GM11168 (cell line): Measurements from ENCODE around the gene ITGA8.
"Not testable (repeated sequence)": the region's sequence is repeated elsewhere in the genome, so short reads cannot be mapped to it uniquely, and the experiment has no call there.

Experiments used
- in situ Hi-C: fragments of 300-500 bp; cut with MboI; formaldehyde crosslinking; loops from one replicate; pipeline ENCODE4 v1.12.0; 2022; ENCODE audit warnings: low sequenced_read_pairs; ENCODE audit not compliant: unreplicated experiment

The ITGA8 gene

DNA sequence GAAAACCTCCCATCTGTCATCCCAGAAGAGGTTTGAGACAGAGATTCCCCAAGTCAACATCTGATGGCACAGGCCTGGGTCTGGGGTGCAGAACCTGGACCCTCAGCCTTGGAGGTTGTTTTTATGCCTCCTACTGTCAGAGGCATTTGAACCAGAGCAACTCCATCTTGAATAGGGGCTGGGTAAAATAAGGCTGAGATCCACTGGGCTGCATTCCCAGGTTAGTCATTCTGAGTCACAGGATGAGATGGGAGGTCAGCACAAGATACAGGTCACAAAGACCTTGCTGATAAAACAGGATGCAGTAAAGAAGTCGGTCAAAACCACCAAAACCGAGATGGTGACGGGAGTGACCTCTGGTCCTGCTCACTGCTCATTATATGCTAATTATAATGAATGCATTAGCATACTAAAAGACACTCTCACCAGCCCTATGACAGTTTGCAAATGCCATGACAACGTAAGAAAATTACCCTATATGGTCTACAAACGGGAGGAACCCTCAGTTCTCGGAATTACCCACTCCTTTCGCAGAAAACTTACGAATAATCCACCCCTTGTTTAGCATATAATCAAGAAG is 92.0 kb downstream of the ITGA8 start:
- in situ Hi-C loops = no loop called here

- in situ Hi-C loops = no loop called here
These were observed 92.8 kb downstream of the ITGA8 start for GRCh38 chr10:15626937-15627336.

DNA sequence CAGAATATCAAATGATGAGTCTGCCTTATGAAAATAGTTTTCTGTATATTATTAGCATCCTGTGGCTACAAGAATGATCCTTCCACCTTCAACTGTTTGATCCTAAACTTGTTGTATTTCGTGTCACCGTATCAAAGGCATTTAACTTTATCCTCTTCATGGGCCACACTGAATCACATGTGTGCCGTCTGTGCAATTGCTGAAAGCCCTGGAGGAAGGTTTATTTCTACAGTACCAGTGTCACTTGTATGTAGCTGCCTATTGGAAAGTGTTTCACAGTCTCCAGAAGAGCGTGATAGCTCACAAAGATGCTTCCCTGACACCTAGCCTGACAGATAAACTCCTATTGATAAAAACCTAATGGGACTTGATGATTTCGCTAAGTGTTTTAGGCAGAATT is 94.5 kb downstream of the ITGA8 start:
- in situ Hi-C loops = no loop called here

- in situ Hi-C loops = no loop called here
These were observed 95.1 kb downstream of the ITGA8 start for GRCh38 chr10:15624401-15625196.

- in situ Hi-C loops = no loop called here
These were observed 98.7 kb downstream of the ITGA8 start for GRCh38 chr10:15620836-15621515.

- in situ Hi-C loops = no loop called here
These were observed 99.4 kb downstream of the ITGA8 start for GRCh38 chr10:15620337-15620736.

- in situ Hi-C loops = no loop called here
These were observed 110.5 kb downstream of the ITGA8 start for GRCh38 chr10:15609246-15609645.

GRCh38 chr10:15606377-15606776 is 113.3 kb downstream of the ITGA8 start:
- in situ Hi-C loops = no loop called here

DNA sequence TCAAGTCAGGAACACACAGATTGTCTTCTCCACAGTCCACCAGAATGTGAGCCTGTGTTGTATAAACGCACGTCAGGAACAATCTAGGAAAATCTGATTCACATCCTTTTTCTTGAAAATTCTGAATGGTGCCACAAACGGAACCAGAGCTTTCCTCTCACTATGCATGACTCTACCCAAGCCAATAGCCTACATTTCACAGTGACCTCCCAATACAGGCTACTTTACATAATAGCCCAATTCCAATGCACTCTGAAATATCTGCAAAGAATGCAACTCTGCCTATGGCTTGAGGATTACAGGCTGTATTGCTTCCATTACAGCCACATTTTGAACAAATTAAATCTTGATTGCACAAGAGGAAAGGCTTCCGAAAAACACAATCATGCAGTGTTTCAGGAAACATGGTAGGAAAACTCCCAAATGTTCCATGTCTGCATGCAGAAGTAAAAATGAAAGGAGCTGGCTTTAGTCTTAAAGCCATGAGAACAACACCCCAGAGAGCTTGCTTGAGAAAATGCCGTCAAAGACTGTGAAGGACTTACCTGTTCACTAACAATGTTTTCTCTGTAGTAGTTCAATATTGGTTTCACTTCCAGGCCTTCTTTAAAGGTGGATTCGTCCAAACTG is 113.9 kb downstream of the ITGA8 start:
- in situ Hi-C loops = no loop called here

- in situ Hi-C loops = no loop called here
These were observed 116.2 kb downstream of the ITGA8 start for GRCh38 chr10:15603446-15604011.

DNA sequence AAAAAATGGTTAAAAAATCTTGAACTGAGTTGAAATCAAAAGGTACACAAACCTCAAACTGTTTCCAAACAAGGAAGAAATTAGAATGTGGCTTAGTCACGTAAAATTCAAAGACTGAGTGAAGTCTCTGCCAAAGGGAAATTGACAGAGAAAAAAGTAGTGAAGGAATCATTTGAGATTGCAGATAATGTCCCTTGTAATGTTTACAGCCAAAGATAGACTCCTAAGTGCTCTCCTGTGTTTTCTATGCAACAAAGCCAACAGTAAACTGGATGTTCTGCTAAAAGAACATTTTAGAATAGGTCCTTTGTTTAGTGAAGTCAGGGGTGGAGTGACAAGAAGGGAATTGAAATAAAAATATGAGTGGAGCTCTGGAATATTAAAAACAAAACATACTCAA is 117.9 kb downstream of the ITGA8 start:
- in situ Hi-C loops = no loop called here

- in situ Hi-C loops = no loop called here
These were observed 124.5 kb downstream of the ITGA8 start for GRCh38 chr10:15595260-15595659.

DNA sequence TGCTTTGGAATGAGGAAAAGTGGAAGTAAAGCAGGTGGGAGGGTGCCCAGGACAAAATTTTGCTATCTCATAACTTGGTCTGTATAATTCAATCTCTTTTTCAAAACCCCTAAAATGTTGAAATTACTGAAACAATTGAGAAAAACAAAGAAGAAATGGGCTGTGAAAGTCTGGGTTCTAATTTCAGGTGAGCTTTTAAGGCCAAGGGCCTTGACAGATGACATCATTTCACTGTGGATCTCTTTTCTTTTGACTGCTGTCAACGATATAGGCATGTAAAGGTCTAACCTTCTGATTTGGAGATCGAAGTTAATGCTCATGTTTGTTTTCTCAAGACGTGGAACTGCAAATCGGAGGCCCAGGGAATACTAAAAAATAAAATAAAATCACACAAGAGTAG is 127.8 kb downstream of the ITGA8 start:
- in situ Hi-C loops = no loop called here

- in situ Hi-C loops = no loop called here
These were observed 128.3 kb downstream of the ITGA8 start for GRCh38 chr10:15591431-15591830.

- in situ Hi-C loops = no loop called here
These were observed 130.8 kb downstream of the ITGA8 start for GRCh38 chr10:15588635-15589508.

DNA sequence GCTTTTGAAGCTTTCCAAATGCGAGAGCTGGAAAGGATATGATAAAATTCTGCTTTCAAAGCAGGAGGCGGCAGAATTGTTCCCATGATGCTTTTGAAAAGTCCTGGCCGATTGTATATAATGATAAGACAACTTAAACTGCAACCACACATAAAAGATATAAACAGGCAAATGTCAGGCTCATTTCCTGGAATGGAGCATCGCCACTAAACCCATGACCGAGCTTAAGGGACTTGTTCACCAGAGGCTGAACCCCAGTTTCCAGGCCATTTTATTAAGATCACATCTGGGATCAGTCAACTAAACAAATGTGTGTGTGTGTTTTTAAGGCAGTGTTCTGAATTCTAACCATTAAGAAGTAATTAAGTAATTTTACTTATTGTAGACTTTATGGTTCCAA is 131.6 kb downstream of the ITGA8 start:
- in situ Hi-C loops = no loop called here

DNA sequence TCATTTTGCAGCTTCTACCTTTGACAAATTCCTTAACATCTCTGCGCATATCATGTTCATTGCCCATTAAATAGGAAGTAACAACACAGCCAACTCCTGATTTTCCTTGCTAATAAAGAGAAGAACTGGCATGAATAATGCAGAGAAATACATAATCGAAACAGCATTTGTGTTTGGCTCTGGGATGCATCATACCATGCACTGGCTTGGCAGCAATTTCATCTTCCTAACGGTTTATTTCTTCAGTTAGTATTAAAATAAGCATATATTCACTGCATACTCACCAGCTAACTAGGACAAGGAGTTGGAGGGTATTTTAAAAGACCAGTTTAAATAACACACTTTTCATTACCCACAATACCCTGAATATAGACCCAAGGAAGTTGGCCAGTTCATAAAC is 132.5 kb downstream of the ITGA8 start:
- in situ Hi-C loops = no loop called here

- in situ Hi-C loops = no loop called here
These were observed 134.4 kb downstream of the ITGA8 start for GRCh38 chr10:15585303-15585715.

- in situ Hi-C loops = not testable (repeated sequence)
These were observed 136.8 kb downstream of the ITGA8 start for GRCh38 chr10:15582972-15583371.

DNA sequence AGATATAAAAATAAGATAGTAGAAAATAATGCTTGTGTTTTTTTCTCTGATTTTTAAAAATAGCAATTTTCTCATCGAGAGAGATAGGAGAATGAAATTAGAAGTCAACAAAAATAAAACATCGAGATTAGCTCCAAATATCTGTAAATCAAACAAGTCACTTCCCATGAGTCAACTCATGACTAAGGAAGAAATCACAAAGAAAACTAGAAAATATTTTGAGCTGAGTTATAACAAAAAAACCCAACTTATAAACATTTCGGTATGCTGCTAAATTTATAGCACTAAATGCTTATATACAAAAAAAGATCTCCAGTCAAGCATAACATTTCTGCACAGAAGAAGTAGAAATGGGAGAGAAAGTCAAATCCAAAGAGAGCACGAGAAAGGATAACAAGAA is 140.1 kb downstream of the ITGA8 start:
- in situ Hi-C loops = no loop called here
